ENCODE data around the gene CLIC4.
A peak's percentile ranks its signal among the peaks of the same experiment; 100 is the strongest.
"Not testable (repeated sequence)": the region's sequence is repeated elsewhere in the genome, so short reads cannot be mapped to it uniquely, and the experiment has no call there.

Gene CLIC4

DNA sequence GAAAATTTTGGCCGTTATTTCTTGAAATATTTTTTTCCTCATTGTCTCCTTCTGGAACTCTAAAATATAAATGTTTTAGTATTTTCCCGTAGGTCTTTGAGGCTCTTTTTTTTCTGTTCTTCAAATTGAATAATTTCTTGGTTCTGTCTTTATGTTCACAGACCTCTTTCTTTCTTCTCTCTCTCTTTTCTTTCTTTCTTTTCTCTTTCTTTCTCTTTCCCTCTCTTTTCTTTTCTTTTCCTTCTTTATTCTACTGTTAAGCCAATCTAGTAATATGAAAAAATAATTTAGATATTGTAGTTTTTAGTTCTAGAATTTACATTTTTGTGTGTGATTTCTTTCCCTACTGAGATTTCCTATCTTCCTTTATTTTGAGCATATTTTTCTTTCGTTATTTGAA is 30.1 kb downstream of the CLIC4 start:
- DNase-seq (ENCODE audit: low spot score) = no peak

DNA sequence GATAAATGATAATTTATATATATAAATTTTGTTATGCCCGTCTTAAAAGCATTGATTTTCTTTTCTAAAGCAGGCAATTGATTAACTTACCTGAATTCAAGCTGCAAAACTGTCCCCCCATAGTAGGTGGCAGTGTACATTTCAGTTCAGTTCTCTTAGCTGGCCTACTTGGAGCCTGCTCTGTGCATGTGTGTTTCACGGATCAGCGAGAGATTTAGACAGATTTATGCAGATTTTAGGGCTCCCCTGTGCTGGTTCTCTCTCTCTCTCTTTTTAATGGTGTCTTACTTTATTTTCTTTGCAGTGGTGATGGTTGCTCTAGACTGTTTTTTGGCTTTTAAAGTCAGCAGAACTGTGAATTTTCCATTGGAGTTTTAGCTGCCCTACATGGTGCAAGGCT is 30.7 kb downstream of the CLIC4 start:
- no peak for DNase-seq (ENCODE audit: low spot score)

DNA sequence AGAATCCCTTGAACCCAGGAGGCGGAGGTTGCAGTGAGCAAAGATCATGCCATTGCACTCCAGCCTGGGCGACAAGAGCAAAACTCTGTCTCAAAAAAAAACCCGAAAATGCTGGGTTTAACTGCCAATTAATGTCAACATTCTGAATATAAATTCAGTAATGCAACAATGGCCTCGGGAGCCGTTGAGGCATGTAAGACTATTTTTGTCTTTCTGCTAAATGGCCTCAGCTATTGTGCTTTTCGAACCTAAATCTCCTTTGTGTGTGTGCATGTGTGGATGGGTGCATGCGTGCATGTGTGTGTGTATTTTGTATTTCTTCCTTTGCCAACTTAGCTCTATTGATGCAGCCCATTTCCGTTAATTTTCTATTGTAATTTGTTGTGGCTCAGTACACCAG is 31.6 kb downstream of the CLIC4 start:
- no peak for DNase-seq (ENCODE audit: low spot score)

DNA sequence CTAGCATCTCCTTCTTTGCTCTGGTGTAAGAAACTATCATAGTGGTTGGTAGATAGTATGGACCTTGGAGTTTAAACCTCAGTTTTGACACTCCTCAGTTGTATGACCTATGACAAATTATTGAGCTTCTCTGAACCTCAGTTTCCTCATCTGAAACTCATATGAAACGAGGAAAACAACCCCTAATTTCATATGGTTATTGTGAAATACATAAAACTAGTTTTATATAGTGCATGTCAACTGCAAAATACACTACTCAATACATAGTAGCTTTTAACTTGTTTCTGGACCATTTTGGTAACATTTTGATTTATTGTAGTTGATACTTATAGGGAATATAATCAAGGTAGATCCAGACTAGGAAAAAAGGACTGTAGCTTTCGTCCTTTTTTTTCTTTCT is 32.9 kb downstream of the CLIC4 start:
- DNase-seq (ENCODE audit: low spot score) = no peak

DNA sequence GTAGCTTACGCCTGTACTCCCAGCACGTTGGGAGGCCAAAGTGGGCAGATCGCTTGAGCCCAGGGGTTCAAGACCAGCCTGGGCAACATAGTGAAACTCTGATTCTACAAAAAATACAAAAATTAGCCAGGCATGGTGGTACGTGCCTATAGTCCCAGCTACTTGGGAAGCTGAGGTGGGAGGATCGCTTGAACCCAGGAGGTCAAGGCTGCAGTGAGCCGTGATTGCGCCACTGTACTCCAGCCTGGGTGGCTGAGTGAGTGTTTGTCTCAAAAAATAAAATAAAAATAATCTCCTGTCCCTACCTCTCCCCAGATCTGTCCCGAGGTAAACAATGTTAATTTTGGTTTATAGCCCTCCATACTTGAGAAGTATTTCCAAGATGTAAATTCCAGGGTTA is 34.0 kb downstream of the CLIC4 start:
- DNase-seq (ENCODE audit: low spot score) = not testable (repeated sequence)

DNA sequence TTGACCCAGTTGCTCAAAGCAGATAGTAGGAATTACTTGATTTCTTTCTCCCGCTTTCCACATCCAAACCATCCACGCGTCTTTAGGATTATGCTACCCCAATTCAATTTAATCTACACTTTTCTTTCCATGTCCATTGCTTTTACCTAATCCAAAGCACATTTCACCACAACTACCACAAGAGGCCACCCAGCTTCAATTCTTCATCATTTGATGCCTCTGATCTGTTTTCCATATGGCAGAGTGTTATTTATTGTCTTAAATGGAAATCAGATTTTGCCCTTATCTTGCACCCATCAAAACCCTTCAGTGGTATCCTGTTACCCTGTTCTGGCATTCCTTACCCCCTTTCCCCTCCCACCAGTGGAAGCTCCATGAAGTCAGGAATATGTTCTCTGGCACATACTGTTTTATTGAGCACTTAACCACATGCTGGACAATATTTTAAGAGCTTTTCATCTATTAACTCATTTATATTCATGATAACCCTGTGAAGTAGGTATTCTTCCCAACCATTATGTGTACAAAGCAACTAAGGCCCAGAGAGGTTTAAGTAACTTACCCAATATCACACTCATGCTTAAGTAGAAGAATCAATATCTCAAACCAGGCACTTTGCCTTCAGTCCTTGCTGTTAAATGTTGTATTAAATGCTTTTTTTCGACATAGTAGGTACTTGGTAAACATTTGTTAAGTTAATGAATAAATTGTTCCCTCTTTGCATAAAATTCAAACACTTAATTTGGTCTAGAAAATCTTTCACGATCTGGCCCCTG is 34.6 kb downstream of the CLIC4 start:
- DNase-seq (ENCODE audit: low spot score) = no peak

DNA sequence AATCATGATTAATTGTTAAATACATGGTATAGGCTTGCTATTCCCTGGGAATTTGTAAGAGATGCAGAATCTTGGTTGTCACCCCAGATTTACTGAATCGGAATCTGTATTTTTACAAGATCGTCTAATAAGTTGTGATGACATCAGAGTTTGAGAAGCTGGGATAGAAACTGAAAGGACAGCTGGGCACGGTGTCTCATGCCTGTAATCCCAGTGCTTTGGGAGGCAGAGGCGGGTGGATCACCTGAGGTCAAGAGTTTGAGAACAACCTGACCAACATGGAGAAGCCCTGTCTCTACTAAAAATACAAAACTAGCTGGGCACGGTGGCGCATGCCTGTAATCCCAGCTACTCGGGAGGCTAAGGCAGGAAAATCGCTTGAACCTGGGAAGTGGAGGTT is 35.4 kb downstream of the CLIC4 start:
- not testable (repeated sequence) for DNase-seq (ENCODE audit: low spot score)

DNA sequence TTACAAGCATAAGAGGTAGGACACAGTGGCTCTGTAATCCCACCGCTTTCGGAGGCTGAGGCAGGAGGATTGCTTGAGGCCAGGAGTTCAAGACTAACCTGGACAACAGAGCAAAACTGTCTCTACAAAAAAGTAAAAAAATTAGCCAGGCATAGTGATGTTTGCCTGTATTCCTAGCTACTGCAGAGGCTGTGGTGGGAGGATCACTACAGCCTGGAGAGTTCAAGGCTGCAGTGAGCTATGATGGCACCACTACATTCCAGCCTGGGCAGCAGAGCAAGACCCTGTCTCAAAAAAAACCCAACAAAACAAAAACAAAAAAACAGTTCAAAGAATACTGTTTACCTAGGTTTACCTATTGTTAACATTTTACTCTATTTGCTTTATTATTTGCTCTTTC is 37.4 kb downstream of the CLIC4 start:
- no peak for DNase-seq (ENCODE audit: low spot score)

DNA sequence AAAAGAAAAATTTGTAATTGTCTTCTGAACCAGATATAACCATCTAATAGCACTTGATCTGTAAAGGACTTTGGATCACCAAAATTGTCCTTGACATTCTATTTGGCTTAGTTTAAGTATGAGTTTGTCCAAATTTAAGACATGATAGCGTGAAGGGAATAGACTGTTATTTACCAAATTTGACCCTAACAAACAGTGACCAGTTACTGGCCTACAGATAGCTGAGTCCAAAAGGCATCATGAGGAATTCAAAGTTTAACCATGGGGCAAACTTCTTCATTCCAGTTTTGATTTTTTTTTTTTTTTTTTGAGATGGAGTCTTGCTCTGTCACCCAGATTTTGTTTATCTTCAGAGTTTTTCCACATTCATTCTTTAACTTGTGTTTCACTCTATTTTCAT is 38.5 kb downstream of the CLIC4 start:
- no peak for DNase-seq (ENCODE audit: low spot score)

DNA sequence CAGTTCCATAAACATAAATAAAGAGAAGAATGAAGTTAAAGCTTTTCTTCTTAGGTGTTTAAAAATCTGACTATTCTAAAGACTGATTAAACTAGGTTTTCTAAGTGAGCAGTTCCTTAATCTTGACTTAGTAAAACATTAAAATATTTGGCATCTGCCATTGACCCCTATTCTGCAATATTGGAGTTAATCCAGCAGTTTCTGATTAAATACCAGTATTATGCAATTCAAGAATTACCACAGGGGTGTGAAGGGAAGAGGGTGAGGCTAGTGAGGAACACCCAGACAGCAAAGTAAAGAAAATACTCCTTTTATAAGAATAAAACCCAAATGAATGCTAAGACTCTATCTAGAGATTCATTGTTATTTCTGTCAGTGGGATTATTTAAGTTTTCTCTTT is 40.9 kb downstream of the CLIC4 start:
- DNase-seq (ENCODE audit: low spot score) = no peak

DNA sequence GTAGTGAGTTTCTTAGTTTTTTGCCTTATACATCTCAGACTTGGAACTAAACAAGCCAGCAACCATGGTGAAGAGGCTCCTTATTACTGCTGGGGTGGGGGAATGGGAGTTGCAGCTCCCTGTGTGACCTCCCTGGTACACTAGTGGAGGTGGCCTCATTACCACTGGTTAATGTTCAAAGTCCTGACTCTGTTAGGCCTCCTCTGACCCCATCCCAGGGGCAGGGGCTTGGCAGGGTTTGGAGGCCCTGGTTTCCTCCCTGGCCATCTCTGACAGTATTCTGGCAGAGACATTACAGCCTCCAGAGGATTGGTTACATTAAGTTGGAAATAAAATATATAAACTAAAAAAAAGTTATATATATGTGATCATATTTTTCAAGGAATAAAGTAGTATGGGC is 45.2 kb downstream of the CLIC4 start:
- DNase-seq (ENCODE audit: low spot score) = peak; percentile 16

DNA sequence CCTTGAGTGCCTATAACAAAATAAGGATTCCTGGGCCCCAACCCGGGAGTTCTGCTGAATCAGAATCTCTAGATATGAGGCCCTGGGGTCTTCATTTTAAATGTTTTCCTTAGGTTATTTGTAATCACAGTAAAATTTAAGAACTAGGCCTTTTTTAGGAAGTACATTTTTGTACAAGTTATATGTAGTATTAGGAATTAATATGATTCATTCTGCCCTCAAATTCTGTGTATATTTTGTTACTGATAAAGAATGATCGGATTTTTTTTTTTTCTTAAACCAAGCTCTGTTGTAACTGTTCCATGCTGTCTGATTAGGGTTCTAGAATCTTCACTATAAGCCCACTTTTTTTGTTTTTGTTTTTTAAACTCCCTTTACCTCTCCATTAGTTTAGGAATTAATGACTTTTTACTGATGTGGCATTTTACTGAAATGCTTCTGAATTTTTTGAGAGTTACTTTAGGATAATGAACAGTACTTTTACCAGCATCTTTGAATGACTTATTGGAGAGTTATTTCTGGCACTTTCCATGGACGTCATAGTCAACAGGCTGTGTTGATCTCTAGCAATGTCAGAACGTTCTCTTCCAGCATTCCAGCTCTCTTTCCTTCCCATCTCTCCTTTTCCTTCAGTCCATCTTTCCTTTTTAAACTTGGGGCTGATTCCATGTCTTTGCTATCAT is 48.3 kb downstream of the CLIC4 start:
- DNase-seq (ENCODE audit: low spot score) = no peak

DNA sequence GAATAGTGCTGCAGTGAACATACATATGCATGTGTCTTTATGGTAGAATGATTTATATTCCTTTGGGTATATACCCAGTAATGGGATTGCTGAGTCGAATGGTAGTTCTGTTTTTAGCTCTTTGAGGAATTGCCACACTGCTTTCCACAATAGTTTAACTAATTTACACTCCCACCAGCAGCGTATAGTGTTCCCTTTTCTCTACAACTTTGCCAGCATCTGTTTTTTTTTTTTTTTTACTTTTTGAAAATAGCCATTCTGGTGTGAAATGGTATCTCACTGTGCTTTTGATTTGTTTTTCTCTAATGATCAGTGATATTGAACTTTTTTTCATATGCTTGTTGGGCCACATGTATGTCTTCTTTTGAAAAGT is 48.9 kb downstream of the CLIC4 start:
- not testable (repeated sequence) for DNase-seq (ENCODE audit: low spot score)

DNA sequence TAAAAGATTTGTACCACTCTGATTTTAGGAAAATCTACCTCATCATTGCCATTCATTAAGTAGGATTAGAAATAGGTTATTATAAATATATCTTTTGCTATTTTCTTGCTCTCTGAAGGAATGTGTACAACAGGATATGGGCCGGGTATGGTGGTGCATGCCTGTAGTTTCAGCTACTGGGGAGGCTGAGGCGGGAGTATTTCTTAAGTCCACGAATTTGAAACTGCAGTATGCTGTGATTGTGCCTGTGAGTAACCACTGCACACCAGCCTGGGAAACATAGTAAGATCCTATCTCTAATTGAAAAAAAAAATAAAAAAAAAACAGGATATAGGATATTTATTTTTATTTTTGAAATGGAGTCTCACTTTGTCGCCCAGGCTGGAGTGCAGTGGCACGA is 50.0 kb downstream of the CLIC4 start:
- no peak for DNase-seq (ENCODE audit: low spot score)

DNA sequence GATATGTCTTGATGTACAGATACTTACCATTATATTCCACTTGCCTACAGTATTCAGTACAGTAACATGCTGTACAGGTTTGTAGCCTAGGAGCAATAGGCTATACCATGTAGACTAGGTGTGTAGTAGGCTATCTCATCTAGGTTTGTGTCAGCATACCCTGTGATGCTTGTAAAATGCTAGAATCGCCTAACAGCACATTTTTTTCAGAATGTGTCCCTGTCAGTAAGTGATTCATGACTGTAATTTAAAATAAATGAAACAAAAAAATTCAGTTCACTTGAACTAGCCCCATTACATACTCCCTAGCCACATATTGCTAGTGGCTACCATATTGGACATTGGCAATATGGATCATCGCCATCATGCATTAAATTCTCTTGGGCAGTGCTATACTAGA is 51.3 kb downstream of the CLIC4 start:
- no peak for DNase-seq (ENCODE audit: low spot score)

DNA sequence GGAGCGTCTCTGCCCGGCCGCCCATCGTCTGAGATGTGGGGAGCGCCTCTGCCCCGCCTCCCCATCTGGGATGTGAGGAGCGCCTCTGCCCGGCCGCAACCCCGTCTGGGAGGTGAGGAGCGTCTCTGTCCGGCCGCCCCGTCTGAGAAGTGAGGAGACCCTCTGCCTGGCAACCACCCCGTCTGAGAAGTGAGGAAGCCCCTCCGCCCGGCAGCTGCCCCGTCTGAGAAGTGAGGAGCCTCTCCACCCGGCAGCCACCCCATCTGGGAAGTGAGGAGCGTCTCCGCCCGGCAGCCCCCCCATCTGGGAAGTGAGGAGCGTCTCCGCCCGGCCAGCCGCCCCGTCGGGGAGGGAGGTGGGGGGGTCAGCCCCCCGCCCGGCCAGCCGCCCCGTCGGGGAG is 54.0 kb downstream of the CLIC4 start:
- not testable (repeated sequence) for DNase-seq (ENCODE audit: low spot score)

DNA sequence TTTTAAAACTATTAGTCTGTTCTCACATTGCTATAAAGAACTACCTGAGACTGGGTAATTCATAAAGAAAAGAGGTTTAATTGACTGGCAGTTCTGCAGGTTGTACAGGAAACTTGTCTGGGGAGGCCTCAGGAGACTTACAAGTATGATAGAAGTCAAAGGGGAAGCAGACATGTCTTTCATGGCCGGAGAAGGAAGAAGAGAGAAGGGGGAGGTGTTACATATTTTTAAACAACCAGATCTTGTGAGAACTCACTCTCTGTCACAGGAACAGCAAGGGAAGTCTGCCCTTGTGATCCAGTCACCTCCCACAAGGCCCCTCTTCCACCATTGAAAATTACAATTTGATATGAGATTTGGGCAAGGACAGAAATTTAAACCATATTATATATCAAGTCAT is 55.9 kb downstream of the CLIC4 start:
- DNase-seq (ENCODE audit: low spot score) = no peak

DNA sequence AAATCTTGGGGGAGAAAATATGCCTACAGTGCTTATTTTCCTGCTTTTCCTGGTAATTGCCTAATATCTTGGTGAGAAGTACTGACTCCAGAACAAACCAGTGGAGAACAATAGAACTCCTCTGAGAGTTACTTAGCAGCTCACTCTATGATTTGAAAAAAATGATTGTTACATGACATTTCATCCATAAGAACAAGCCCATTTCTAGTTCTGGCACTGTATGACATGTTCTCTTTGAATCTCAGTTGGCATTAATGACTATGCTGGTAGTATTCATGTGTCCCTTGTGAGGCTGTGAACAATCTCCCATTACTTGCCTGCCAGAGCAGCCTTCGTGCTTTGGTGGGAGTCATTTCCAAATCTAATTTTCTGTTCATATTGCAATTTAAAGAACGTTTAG is 58.0 kb downstream of the CLIC4 start:
- no peak for DNase-seq (ENCODE audit: low spot score)

DNA sequence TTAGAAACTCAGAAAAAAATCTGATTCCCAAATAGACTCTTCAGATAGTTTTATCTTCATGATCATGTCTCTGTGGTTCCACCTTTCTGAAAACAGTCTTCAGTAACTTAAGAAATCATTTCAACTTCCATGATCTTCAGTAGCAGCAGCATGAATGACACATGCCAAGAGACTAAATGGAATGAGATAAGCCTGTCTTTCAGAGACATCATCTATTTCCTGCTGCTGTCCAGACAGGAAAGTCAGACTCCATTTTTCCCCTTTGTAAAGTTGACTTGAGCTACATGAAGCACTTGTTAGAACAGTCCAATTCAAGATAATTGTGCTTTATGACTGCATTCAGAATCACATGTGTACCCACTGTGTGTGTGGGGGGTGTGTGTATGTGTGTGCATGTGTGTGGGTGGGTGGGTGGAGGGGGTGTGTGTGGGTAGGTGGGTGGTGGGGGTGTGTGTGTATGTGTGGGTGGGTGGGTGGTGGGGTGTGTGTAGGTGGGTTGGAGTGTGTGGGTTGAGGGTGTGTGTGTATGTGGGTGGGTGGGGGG is 58.8 kb downstream of the CLIC4 start:
- DNase-seq (ENCODE audit: low spot score) = no peak

DNA sequence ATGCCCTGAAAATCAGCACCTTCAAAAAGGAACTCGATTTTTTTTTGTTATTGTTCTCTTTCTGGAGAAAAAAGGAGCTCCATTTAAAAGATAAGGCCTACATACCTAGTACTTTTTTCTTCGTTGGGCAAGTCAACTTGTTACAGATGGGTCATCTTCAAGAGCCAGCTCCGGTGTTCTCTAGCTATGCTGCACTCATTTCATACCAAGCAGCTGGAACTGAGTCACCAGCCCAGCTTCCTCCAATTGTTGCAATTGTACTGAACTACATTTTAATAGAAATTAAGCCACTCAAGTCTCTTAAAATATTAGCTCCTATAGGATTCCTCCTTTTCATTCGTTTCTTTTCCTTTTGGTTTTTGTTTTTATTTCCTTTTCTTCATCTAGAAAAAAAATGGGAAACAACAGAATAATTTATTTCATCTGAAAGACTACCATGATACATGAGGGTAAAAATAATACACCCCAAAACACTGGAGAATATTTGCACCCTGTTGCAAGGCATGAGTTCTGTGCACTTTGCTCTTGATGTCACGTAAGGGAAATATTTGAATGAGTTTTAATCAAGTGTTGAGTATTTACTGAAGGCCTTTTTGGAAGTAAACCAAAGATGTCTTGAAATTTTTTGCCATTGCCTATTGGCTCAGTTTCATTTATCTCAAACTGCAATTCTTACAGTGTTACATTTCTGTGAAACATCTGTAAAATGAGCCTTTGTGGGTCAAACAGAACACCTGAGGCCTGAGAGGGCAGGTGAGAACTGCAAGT is 60.5 kb downstream of the CLIC4 start:
- DNase-seq (ENCODE audit: low spot score) = no peak

DNA sequence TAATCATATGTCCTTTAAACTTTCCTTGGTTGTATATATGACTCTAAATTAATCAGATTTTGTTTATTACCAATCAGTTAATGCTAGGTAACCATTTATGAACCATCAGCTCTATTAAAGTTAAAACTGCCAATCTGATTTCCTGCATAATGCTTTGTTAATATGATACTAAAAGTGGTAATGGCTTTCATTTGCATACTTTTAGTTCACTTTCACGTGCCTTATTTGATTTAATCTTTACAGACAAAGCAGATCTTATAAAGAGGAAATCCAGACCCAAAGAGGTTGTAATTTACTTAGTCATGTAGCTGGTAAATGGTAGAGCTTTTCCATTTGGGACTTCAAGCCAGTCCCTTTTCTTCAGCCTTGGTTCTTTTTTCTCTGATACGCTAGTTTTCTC is 61.3 kb downstream of the CLIC4 start:
- DNase-seq (ENCODE audit: low spot score) = no peak

DNA sequence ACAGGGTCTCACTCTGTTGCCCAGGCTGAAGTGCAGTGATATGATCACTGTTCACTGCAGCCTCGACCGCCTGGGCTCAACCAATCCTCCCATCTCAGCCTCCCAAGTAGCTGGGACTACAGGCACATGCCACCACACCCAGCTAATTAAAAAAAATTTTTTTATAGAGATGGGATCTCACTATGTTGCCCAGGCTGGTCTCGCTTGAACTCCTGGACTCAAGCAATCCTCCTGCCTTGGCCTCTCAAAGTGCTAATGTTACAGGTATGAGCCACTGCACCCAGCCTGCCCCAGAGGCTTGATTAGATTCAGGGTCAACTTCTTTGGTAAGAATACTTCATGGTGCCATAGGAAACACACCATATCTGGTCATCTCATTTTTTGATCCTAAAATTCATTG is 66.2 kb downstream of the CLIC4 start:
- not testable (repeated sequence) for DNase-seq (ENCODE audit: low spot score)

DNA sequence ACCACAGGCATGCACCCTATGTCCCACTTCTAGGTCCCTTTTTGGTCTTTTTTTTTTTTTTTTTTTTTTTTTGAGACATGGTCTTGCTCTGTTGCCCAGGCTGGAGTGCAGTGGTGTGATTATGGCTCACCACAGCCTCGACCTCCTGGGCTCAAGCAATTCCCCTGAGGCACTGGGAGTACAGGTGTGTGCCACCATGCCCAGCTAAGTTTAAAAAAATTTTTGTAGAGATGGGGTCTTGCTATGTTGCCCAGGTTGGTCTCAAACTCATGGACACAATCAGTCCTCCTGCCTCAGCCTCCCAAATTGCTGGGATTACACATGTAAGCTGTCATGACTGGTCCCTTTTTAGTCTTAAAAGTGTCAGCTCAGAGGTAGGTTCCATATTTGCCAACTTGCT is 75.0 kb downstream of the CLIC4 start:
- not testable (repeated sequence) for DNase-seq (ENCODE audit: low spot score)

Measured in HuH-7 (cell line).